CD1c-positive myeloid dendritic cell (primary cell): ENCODE data around the gene CPXCR1.
"Not testable (repeated sequence)": the region's sequence is repeated elsewhere in the genome, so short reads cannot be mapped to it uniquely, and the experiment has no call there.

Experiments
- DNase-seq: peaks from one replicate; pipeline ENCODE4 v3.0.0-alpha.2; 2016; ENCODE audit errors: extremely low spot score

Gene CPXCR1

GRCh38 chrX:88746925-88747324, at the start of gene CPXCR1:
Gene CPXCR1, plus strand, starts transcription at chrX:88747225. Its CDS starts 6,190 bp downstream, at chrX:88753415.
- no peak for DNase-seq

- no peak for DNase-seq
These were observed 11.2 kb upstream of the CPXCR1 start for GRCh38 chrX:88735835-88736234.

GRCh38 chrX:88746215-88746614, 810 bp upstream of the CPXCR1 start:
- not testable (repeated sequence) for DNase-seq

GRCh38 chrX:88752339-88752738, 5.3 kb downstream of the CPXCR1 start:
- DNase-seq: not testable (repeated sequence)

- no peak for DNase-seq
These were observed 42.8 kb downstream of the CPXCR1 start for GRCh38 chrX:88789825-88790224.
